ENCODE data around the gene PRAMEF18. TPM values are rescaled to one million over a fixed set of nuclear protein-coding genes. Genes with fewer than 3 reads are reported as not detected.
"Not testable (repeated sequence)": the region's sequence is repeated elsewhere in the genome, so short reads cannot be mapped to it uniquely, and the experiment has no call there.

The PRAMEF18 gene
- total RNA-seq, 4 donors from 2014 or later = not detected

DNA sequence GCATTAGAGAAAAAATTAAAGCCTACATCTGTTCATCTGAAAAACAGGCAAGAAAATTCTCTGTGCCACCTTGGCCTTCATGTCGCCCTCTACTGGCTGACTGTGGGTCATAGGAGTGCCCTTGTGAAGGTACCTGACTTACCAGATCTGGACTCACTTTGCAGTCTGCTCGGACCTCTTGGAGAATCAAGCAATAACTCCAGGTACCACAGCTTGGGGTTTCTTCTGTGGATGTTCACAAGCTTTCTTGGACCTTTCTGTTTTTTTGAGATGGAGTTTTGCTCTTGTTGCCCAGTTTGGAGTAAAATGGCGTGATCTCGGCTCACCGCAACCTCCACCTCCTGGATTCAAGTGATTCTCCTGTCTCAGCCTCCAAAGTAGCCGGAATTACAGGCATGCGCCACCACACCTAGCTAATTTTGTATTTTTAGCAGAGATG, 2.4 kb upstream of the PRAMEF18 start:
- peak; percentile 15 for DNase-seq (ENCODE audit: low spot score)
- ATAC-seq (ENCODE audit: low FRiP score) = no peak
- TF ChIP-seq, protein P1, sequence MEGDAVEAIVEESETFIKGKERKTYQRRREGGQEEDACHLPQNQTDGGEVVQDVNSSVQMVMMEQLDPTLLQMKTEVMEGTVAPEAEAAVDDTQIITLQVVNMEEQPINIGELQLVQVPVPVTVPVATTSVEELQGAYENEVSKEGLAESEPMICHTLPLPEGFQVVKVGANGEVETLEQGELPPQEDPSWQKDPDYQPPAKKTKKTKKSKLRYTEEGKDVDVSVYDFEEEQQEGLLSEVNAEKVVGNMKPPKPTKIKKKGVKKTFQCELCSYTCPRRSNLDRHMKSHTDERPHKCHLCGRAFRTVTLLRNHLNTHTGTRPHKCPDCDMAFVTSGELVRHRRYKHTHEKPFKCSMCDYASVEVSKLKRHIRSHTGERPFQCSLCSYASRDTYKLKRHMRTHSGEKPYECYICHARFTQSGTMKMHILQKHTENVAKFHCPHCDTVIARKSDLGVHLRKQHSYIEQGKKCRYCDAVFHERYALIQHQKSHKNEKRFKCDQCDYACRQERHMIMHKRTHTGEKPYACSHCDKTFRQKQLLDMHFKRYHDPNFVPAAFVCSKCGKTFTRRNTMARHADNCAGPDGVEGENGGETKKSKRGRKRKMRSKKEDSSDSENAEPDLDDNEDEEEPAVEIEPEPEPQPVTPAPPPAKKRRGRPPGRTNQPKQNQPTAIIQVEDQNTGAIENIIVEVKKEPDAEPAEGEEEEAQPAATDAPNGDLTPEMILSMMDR (IDR thresholded peaks at IDR 0.05) = no peak

DNA sequence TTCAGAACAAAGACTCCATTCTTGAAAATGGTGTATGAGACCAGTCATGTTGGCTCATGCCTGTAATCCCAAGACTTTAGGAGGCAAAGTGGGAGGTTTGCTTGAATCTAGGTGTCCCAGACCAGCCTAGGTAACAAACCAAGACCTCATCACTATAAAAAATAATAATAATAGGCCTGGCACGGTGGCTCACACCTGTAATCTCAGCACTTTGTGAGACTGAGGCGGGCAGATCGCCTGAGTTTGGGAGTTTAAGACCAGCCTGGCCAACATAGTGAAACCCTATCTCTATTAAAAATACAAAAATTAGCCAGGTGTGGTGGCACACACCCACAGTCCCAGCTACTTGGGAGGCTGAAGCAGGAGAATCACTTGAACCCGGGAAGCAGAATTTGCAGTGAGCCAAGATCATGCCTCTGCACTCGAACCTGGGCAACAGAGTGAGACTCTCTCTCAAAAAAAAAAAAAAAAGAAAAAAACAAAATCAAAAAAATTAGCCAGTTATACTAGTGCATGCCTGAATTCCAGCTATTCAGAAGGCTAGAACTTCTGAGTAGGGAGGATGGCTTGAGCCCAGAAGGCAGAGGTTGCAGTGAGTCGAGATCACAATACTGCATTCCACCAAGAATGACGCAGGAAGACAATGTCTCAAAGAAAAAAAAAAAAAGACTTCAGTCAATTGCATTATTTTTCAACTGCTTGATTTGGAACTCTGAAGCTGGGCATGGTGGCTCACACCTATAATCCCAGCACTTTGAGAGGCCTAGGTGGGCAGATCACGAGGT, 1.5 kb upstream of the PRAMEF18 start:
- DNase-seq (ENCODE audit: low spot score) = peak; percentile 11
- not testable (repeated sequence) for ATAC-seq (ENCODE audit: low FRiP score)

DNA sequence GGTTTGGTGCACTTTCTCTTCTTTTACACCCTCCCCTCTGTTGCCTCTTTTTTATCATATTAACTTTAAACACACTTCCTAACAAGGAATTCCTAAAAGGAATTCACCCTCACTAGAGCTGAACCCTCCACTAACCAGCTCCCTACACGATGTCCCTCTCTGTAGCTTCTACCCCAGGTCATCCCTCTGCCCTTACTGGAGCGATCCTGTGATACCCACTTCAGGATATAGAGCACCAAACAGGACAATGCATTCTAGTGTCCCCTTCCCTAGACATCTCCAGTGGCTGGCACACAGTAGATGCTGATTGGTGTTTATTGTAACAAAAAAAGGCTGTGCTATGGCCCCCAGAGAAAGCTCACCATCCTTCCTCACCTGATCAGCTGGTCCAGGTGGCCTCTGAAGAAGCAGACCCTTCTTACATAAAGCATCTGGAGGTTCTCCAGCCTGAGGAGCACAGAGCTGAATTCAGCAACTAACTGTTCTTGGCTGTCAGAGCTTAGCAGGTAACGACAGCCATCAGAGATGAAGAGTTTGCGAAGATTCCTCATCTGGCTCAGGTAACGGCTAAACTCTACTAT, 1.4 kb downstream of the PRAMEF18 start:
- no peak for ATAC-seq (ENCODE audit: low FRiP score)
- TF ChIP-seq, protein P1 (IDR thresholded peaks at IDR 0.05) = no peak
- DNase-seq (ENCODE audit: low spot score) = no peak

DNA sequence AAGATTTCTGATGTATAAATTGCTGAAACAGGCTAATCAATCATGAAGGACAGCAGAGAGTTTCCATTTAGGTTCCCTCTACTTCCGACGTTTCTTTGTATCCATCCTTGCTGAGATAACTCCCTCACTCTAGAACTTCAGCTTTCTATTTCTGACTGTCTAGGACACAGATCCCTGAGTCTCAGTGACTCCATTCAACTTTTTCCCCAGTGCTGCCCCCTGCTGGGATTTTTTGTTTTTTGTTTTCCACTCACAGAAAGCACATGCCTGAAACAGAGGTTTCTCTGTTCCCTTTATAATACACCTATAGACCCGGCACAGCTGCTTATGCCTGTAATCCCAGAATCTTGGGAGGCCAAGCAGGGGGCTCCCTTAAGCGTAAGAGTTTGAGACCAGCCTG, 3.2 kb downstream of the PRAMEF18 start:
- DNase-seq (ENCODE audit: low spot score); ATAC-seq (ENCODE audit: low FRiP score): not testable (repeated sequence)

DNA sequence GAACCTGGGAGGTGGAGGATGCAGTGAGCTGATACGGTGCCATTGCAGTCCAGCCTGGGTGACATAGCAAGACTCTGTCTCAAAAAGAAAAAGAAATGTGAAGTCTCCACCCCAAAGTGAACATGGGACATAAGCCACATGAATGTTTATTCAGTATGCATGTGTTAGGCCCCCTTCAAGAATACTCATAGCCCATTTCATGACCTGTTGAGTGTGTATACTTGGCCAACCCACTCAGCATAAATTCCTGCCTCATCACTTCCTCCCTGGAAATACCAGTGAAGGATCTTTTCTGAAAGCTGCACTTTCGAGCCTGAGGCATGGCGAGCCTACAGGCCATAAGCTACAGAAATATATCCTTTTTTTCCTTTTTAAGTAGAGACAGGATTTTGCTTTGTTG, 6.8 kb downstream of the PRAMEF18 start:
- DNase-seq (ENCODE audit: low spot score); ATAC-seq (ENCODE audit: low FRiP score): not testable (repeated sequence)

DNA sequence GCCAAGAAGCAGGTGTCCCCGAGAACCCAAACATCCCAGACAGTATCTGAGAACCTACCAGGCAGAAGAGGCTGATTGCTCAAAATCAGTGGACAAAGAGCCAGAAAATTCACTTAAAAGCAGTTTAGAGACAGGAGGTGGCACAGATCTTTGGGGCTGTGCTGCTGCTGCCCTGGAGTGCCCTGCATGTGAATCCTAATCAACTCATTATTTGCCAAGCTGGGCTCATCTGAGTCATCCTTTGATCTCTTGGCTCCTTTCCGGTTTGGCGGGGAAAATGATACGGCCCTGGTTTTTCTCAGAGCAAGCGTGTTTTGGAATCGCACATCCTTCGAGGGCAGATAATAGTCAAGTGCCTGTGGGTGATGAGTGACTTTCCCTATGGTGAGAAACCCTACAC, 9.3 kb downstream of the PRAMEF18 start:
- not testable (repeated sequence) for DNase-seq (ENCODE audit: low spot score); ATAC-seq (ENCODE audit: low FRiP score)

DNA sequence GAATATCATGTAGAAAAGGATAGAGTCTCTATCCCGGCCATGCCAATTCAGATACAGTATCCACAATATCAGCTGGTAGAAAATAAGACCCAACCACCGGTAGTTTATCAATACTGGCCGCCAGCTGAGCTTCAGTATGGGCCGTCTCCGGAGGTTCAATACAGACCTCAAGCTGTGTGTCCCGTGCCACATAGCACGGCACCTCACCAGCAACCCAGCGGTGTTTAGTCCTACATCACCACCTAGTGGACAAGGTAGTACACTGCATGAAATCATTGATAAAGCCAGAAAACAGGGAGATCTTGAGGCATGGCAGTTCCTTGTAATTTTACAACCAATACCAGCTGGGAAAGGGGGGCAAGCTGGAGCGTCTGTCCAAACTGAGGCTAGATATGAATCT, 17.2 kb downstream of the PRAMEF18 start:
- ATAC-seq (ENCODE audit: low FRiP score); DNase-seq (ENCODE audit: low spot score): not testable (repeated sequence)

DNA sequence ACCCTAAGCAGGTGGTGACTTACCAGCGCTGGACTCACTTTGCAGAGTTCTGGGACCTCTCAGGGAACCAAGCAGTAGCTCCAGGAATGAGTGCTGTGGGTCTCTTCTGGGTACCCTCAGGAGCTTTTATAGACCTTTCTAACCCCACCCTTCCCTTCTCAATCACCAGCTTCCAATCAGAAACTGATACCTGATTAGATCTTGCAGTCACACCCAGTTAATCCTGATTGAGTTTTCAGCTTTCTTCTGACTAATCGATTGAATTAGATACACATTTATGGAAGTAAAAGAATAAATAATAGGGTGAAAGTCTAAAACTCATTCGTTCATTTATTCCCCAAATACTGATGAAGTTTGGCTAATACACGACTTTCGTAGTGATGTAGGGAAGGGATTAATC, 24.6 kb downstream of the PRAMEF18 start, which contains the start of gene PRAMEF13:
Gene PRAMEF13, minus strand, starts transcription at position 101 of the 400 bp plus-strand sequence. CDS start 1,820 bp downstream, outside the sequence.
- DNase-seq (ENCODE audit: low spot score); ATAC-seq (ENCODE audit: low FRiP score): not testable (repeated sequence)

Other genes starting within 250 kb of the PRAMEF18 start
- gene PRAMEF27, start 169.6 kb downstream of the PRAMEF18 start, total RNA-seq = not detected
- gene HNRNPCL3, start 165.4 kb downstream of the PRAMEF18 start, total RNA-seq = not detected
- not detected for gene PRAMEF25, start 155.4 kb downstream of the PRAMEF18 start, total RNA-seq
- gene HNRNPCL2, start 109.3 kb downstream of the PRAMEF18 start, total RNA-seq = not detected
- not detected for gene PRAMEF26, start 70.1 kb downstream of the PRAMEF18 start, total RNA-seq
- gene HNRNPCL4, start 60.5 kb downstream of the PRAMEF18 start, total RNA-seq = not detected
- not detected for gene PRAMEF9, start 54.3 kb downstream of the PRAMEF18 start, total RNA-seq
- not detected for gene PRAMEF13, start 24.7 kb downstream of the PRAMEF18 start, total RNA-seq
- not detected for gene PRAMEF5, start 28.0 kb upstream of the PRAMEF18 start, total RNA-seq
- not detected for gene PRAMEF8, start 59.0 kb upstream of the PRAMEF18 start, total RNA-seq
- not detected for gene PRAMEF33, start 77.4 kb upstream of the PRAMEF18 start, total RNA-seq
- gene PRAMEF15, start 89.4 kb upstream of the PRAMEF18 start, total RNA-seq = not detected
- gene PRAMEF14, start 121.0 kb upstream of the PRAMEF18 start, total RNA-seq = not detected
- not detected for gene PRAMEF19, start 145.8 kb upstream of the PRAMEF18 start, total RNA-seq
- not detected for gene PRAMEF17, start 163.5 kb upstream of the PRAMEF18 start, total RNA-seq
- not detected for gene PRAMEF20, start 184.3 kb upstream of the PRAMEF18 start, total RNA-seq

Data from omental fat pad (tissue), 4 donors.